ENCODE data around the gene FERMT1.

FERMT1 gene

DNA sequence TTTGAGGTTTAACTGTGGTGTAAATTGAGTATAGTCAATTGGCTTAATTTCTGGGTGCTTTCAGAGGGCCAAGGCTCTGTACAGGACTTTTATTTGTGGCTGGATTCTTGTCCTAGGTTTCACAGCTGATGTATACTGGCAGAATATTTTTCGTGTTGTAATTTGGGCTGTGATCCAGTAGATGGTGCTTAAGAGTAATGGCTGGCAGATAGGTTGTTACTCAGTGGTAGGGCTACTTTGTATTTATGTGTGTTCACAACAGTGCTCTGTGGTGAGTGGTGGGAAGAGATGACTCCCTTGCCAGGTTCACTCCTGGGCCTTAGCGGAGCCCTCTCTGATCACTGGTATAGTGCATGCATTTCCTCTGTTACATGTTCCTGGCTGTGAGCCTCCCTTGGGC lies 34.5 kb upstream of the FERMT1 start:
- H3K4me3 ChIP-seq (ENCODE audit: low read length, poor library complexity, severe bottlenecking): no peak overlapping the region
- no peaks in the 10 kb centered on the region for H3K36me3 ChIP-seq (ENCODE audit: insufficient read depth, low read length)
- TF ChIP-seq, protein P1, sequence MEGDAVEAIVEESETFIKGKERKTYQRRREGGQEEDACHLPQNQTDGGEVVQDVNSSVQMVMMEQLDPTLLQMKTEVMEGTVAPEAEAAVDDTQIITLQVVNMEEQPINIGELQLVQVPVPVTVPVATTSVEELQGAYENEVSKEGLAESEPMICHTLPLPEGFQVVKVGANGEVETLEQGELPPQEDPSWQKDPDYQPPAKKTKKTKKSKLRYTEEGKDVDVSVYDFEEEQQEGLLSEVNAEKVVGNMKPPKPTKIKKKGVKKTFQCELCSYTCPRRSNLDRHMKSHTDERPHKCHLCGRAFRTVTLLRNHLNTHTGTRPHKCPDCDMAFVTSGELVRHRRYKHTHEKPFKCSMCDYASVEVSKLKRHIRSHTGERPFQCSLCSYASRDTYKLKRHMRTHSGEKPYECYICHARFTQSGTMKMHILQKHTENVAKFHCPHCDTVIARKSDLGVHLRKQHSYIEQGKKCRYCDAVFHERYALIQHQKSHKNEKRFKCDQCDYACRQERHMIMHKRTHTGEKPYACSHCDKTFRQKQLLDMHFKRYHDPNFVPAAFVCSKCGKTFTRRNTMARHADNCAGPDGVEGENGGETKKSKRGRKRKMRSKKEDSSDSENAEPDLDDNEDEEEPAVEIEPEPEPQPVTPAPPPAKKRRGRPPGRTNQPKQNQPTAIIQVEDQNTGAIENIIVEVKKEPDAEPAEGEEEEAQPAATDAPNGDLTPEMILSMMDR (conservative IDR thresholded peaks at IDR 0.05; ENCODE audit: low read length): peak; percentile 58
- no peak for TF ChIP-seq EZH2phosphoT487 (IDR thresholded peaks at IDR 0.05; ENCODE audit: borderline replicate concordance)
- H3K27me3 ChIP-seq (ENCODE audit: insufficient read depth, low read length, poor library complexity, severe bottlenecking): no peaks in the 10 kb centered on the region
- no peaks in the 10 kb centered on the region for H3K9me2 ChIP-seq (replicated peaks; ENCODE audit: low read depth, low read length)
- H3K9me3 ChIP-seq (ENCODE audit: insufficient read depth, low read depth, low read length): no peaks in the 10 kb centered on the region
- no peaks in the 10 kb centered on the region for H4K20me1 ChIP-seq (ENCODE audit: insufficient read depth, low read length, poor library complexity, severe bottlenecking)
- no peak overlapping the region for H3K4me2 ChIP-seq (ENCODE audit: low read depth, low read length, poor library complexity, severe bottlenecking)
- H3F3A ChIP-seq (ENCODE audit: low read depth): no peaks in the 10 kb centered on the region
- no peak overlapping the region for H2AFZ ChIP-seq (ENCODE audit: low read length)
- no peak overlapping the region for H3K9ac ChIP-seq (ENCODE audit: low read depth, low read length, poor library complexity, severe bottlenecking)
- no peaks in the 10 kb centered on the region for H3K4me1 ChIP-seq (ENCODE audit: insufficient read depth, low read length, poor library complexity, severe bottlenecking)
- no peaks in the 10 kb centered on the region for H3K79me2 ChIP-seq (ENCODE audit: insufficient read depth, low read length)

DNA sequence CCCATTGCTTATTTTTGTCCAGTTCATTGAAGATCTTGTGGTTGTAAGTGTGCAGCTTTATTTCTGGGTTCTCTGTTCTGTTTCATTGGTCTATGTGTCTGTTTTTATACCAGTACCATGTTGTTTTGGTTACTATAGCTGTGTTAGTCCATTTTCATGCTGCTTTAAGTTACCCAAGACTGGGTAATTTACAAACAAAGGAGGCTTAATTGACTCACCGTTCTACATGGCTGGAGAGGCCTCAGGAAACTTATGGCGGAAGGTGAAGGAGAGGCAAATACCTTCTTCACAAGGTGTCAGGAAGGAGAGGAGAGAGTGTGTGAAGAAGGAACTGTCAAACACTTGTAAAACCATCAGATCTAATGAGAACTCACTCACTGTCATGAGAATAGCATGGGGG lies 29.9 kb upstream of the FERMT1 start:
- Histone ChIP-seq H3K27me3 (ENCODE audit: insufficient read depth, low read length, poor library complexity, severe bottlenecking) (no peaks in the 10 kb centered on the region), H4K20me1 (ENCODE audit: insufficient read depth, low read length, poor library complexity, severe bottlenecking) (no peaks in the 10 kb centered on the region), H3K4me2 (ENCODE audit: low read depth, low read length, poor library complexity, severe bottlenecking) (no peak overlapping the region), H3K4me3 (ENCODE audit: low read length, poor library complexity, severe bottlenecking) (no peak overlapping the region), H3K9me3 (ENCODE audit: insufficient read depth, low read depth, low read length) (no peaks in the 10 kb centered on the region), H3K79me2 (ENCODE audit: insufficient read depth, low read length) (no peaks in the 10 kb centered on the region), H3F3A (ENCODE audit: low read depth) (no peaks in the 10 kb centered on the region), H3K9ac (ENCODE audit: low read depth, low read length, poor library complexity, severe bottlenecking) (no peak overlapping the region), H2AFZ (ENCODE audit: low read length) (no peak overlapping the region), H3K9me2 (replicated peaks; ENCODE audit: low read depth, low read length) (no peaks in the 10 kb centered on the region), H3K4me1 (ENCODE audit: insufficient read depth, low read length, poor library complexity, severe bottlenecking) (no peaks in the 10 kb centered on the region), H3K36me3 (ENCODE audit: insufficient read depth, low read length) (no peaks in the 10 kb centered on the region)
- TF ChIP-seq, protein P1 (conservative IDR thresholded peaks at IDR 0.05; ENCODE audit: low read length): no peak
- TF ChIP-seq EZH2phosphoT487 (IDR thresholded peaks at IDR 0.05; ENCODE audit: borderline replicate concordance): no peak

DNA sequence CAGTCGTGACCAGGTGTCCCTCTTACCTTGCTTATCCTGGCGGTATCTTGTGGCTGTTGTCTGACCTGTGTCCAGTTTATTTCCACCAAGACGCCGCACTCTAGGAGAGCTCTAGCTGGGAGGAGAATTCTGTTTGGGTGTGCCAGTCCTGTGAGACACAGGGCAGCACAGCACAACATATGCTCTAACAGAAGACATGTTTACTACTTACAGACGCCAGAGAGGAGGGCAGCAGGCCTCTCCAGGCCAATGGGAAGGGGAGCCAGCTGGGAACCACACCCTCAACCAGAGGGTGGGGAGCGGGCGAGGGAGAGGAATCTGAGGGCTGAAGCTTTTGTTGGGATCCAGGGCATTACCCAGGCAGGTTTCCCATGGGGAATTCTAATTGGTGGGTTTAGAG lies 25.2 kb upstream of the FERMT1 start:
- Histone ChIP-seq H3F3A (ENCODE audit: low read depth) (no peaks in the 10 kb centered on the region), H3K79me2 (ENCODE audit: insufficient read depth, low read length) (no peaks in the 10 kb centered on the region), H3K4me2 (ENCODE audit: low read depth, low read length, poor library complexity, severe bottlenecking) (no peak overlapping the region), H2AFZ (ENCODE audit: low read length) (no peak overlapping the region), H3K9ac (ENCODE audit: low read depth, low read length, poor library complexity, severe bottlenecking) (no peak overlapping the region), H4K20me1 (ENCODE audit: insufficient read depth, low read length, poor library complexity, severe bottlenecking) (no peaks in the 10 kb centered on the region), H3K4me1 (ENCODE audit: insufficient read depth, low read length, poor library complexity, severe bottlenecking) (no peaks in the 10 kb centered on the region), H3K9me3 (ENCODE audit: insufficient read depth, low read depth, low read length) (no peaks in the 10 kb centered on the region), H3K9me2 (replicated peaks; ENCODE audit: low read depth, low read length) (no peaks in the 10 kb centered on the region), H3K4me3 (ENCODE audit: low read length, poor library complexity, severe bottlenecking) (no peak overlapping the region), H3K27me3 (ENCODE audit: insufficient read depth, low read length, poor library complexity, severe bottlenecking) (no peaks in the 10 kb centered on the region), H3K36me3 (ENCODE audit: insufficient read depth, low read length) (no peaks in the 10 kb centered on the region)
- TF ChIP-seq EZH2phosphoT487 (IDR thresholded peaks at IDR 0.05; ENCODE audit: borderline replicate concordance): no peak

DNA sequence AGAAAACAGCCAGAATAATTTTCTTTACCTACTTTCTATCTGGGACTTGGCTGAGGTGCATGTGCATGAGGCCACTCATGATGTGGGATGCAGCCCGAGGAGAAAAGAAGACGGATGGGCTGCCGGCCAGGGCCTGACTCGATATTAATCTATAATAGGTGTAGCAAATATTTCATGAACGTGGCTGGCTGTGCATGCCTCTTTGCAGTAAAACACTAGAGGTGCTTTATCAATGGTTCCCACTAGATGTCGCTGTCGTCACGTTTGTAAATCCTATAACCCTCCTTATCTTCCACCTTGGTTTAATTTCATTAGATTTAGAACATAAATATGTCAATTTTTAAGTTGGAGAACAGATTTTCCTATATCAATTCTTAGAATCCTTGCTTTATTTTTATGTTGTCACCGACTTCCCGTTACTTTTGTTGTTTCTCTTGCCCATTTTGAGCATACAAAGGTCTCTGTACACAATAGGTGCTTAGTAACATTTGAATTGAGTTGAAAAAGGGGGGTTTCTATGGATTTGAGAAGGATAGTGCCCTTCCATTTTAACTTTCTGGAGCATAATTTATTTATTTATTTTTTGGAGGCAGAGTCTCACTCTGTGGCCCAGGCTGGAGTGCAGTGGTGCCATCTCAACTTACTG lies 19.6 kb upstream of the FERMT1 start:
- Histone ChIP-seq H3K4me3 (ENCODE audit: low read length, poor library complexity, severe bottlenecking) (no peak overlapping the region), H2AFZ (ENCODE audit: low read length) (peak overlapping the region; percentile 25), H3K9me2 (replicated peaks; ENCODE audit: low read depth, low read length) (no peaks in the 10 kb centered on the region), H3K27me3 (ENCODE audit: insufficient read depth, low read length, poor library complexity, severe bottlenecking) (no peaks in the 10 kb centered on the region), H3K36me3 (ENCODE audit: insufficient read depth, low read length) (no peaks in the 10 kb centered on the region), H3K9me3 (ENCODE audit: insufficient read depth, low read depth, low read length) (no peaks in the 10 kb centered on the region), H3K9ac (ENCODE audit: low read depth, low read length, poor library complexity, severe bottlenecking) (no peak overlapping the region), H3K79me2 (ENCODE audit: insufficient read depth, low read length) (no peaks in the 10 kb centered on the region), H3K4me2 (ENCODE audit: low read depth, low read length, poor library complexity, severe bottlenecking) (no peak overlapping the region), H3K4me1 (ENCODE audit: insufficient read depth, low read length, poor library complexity, severe bottlenecking) (no peaks in the 10 kb centered on the region), H3F3A (ENCODE audit: low read depth) (no peaks in the 10 kb centered on the region), H4K20me1 (ENCODE audit: insufficient read depth, low read length, poor library complexity, severe bottlenecking) (no peaks in the 10 kb centered on the region)
- TF ChIP-seq, protein P1 (conservative IDR thresholded peaks at IDR 0.05; ENCODE audit: low read length): peak; percentile 80
- TF ChIP-seq EZH2phosphoT487 (IDR thresholded peaks at IDR 0.05; ENCODE audit: borderline replicate concordance): no peak

Measured in Loucy (cell line).